NOMO-1 treated with DMSO at 0.1 percent for 48 hours (cell line): Measurements from ENCODE around the gene CCDC159.
"Not testable (repeated sequence)": the region's sequence is repeated elsewhere in the genome, so short reads cannot be mapped to it uniquely, and the experiment has no call there.

Experiments
- DNase-seq: peaks from one replicate; lab custom pipeline; 2025; ENCODE audit not compliant: unreplicated experiment; lab: John Stamatoyannopoulos, UW

CCDC159 gene

GRCh38 chr19:11346104-11346940 lies at the start of gene CCDC159, which contains the start of gene TMEM205:
CCDC159 (plus strand) TSS chr19:11346519; CDS start chr19:11346607, 88 bp downstream.
TMEM205 (minus strand) TSS chr19:11346268; CDS start chr19:11345619, 649 bp downstream.
- peak; percentile 98 for DNase-seq

GRCh38 chr19:11299946-11300810 lies 46.1 kb upstream of the CCDC159 start:
- DNase-seq = no peak

GRCh38 chr19:11300811-11301120 lies 45.6 kb upstream of the CCDC159 start:
- no peak for DNase-seq

GRCh38 chr19:11304936-11305335 lies 41.4 kb upstream of the CCDC159 start:
- no peak for DNase-seq

- no peak for DNase-seq
Observed at GRCh38 chr19:11306337-11306736, 40.0 kb upstream of the CCDC159 start.

GRCh38 chr19:11320278-11320995 lies 25.9 kb upstream of the CCDC159 start:
- peak; percentile 76 for DNase-seq

- peak; percentile 25 for DNase-seq
Observed at GRCh38 chr19:11321191-11322126, 24.9 kb upstream of the CCDC159 start.

- peak; percentile 77 for DNase-seq
Observed at GRCh38 chr19:11322269-11323024, 23.9 kb upstream of the CCDC159 start.

- DNase-seq = peak; percentile 35
Observed at GRCh38 chr19:11323601-11324078, 22.7 kb upstream of the CCDC159 start.

GRCh38 chr19:11324079-11324661 lies 22.1 kb upstream of the CCDC159 start:
- peak; percentile 100 for DNase-seq

- no peak for DNase-seq
Observed at GRCh38 chr19:11324748-11325389, 21.4 kb upstream of the CCDC159 start.

GRCh38 chr19:11325544-11325943 lies 20.8 kb upstream of the CCDC159 start:
- DNase-seq = no peak

GRCh38 chr19:11330127-11330526 lies 16.2 kb upstream of the CCDC159 start:
- DNase-seq = no peak

GRCh38 chr19:11331502-11331901 lies 14.8 kb upstream of the CCDC159 start:
- no peak for DNase-seq

- no peak for DNase-seq
Observed at GRCh38 chr19:11332822-11333221, 13.5 kb upstream of the CCDC159 start.

GRCh38 chr19:11333838-11334237 lies 12.5 kb upstream of the CCDC159 start:
- DNase-seq = not testable (repeated sequence)

GRCh38 chr19:11335449-11336146 lies 10.7 kb upstream of the CCDC159 start:
- no peak for DNase-seq

- peak; percentile 39 for DNase-seq
Observed at GRCh38 chr19:11337080-11337479, 9.2 kb upstream of the CCDC159 start.
